ENCODE results near the gene PLEKHH2. TPM values are rescaled to one million over a fixed set of nuclear protein-coding genes. Genes with fewer than 3 reads are reported as not detected.

Gene PLEKHH2
- total and polyA plus RNA-seq, 2 of the 13 experiments (the other 11 are each of a cell fraction or from before 2014, with no cell fraction given): 1.1 to 3.0 TPM

DNA sequence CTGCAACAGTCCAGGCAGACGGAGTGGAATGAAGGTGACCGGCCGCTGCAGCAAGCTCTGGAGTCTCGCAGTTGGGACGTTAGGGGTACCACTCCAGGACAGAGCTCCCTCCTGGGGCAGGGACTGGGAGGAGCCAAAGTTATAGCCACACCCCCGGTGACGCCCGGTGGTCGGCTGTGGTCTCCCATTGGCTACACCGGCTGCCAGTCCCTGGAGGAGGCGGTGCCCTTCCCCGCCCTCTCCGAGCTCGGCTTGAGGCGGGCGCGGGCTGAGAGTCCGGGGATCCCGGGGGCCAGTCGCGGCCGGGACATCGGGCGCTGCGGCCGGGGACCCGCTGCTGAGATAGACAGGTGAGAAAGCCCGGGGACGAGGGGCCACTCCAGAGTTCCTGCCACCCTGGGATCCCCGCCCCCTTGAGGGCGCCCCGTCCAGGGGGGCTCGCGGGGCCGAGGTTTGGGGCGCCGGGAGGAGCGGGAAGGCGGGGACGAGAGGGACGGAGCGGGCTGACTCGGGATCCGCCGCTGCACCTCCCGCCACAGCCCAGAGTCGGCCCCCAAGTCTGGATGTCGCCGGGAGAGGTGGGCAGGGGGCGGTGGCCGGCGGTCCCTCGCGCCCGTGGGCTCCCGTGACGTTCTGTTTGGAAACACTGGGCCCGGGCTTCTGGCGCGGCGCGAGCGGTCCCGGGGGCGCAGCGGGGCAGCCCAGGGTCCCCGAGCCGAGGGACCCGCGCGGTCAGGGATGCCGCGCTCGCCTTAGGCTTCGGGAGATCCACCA is at the start of gene PLEKHH2 (continued):
- TF ChIP-seq, protein P1, sequence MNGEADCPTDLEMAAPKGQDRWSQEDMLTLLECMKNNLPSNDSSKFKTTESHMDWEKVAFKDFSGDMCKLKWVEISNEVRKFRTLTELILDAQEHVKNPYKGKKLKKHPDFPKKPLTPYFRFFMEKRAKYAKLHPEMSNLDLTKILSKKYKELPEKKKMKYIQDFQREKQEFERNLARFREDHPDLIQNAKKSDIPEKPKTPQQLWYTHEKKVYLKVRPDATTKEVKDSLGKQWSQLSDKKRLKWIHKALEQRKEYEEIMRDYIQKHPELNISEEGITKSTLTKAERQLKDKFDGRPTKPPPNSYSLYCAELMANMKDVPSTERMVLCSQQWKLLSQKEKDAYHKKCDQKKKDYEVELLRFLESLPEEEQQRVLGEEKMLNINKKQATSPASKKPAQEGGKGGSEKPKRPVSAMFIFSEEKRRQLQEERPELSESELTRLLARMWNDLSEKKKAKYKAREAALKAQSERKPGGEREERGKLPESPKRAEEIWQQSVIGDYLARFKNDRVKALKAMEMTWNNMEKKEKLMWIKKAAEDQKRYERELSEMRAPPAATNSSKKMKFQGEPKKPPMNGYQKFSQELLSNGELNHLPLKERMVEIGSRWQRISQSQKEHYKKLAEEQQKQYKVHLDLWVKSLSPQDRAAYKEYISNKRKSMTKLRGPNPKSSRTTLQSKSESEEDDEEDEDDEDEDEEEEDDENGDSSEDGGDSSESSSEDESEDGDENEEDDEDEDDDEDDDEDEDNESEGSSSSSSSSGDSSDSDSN (CRISPR knock-in tag; IDR thresholded peaks at IDR 0.05): peak; percentile 50; the same call in 1 of the 2 replicates
- TF ChIP-seq MTF2 (CRISPR knock-in tag; IDR thresholded peaks at IDR 0.05; ENCODE audit: borderline replicate concordance): peak; percentile 91
- peak; percentile 19; the same call in 1 of the 2 replicates for TF ChIP-seq HDAC2 (CRISPR knock-in tag; IDR thresholded peaks at IDR 0.05)

DNA sequence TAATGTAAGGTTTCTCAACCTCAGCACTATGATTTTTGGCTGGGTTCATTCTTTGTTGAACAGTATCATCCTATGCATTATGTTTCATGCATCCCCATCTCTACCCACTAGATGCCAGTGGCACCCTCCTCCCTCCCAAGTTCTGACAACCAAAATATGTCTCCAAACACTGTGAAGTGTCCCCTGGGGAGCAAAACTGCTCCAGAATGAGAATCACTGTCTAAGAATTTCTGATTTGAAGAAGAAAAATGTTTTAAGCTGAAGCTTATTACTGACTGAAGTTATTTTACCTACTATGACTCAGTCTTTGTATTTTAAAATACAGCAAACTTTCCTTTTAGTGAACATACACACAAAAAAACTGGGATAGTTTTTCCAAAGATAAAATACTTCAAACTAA is 44.6 kb upstream of the PLEKHH2 start:
- ChIA-PET POLR2A (no interaction called here), CTCF (ENCODE audit: low intra/inter-chr PET ratio, low total read pairs) (no interaction called here)
- in situ Hi-C loops (cut with HindIII; ENCODE audit: extremely low pct_ligation_motif_present, low pct_unique_long_range_greater_than_20kb): no loop called here
- no peak overlapping the region for H3K9ac ChIP-seq (ENCODE audit: insufficient read depth, low read depth, low read length)
- no peak for FAIRE-seq
- peaks cover 19% of the 10 kb centered on the region for H3K79me2 ChIP-seq (ENCODE audit: insufficient read depth, low read length)
- H3K4me1 ChIP-seq (ENCODE audit: insufficient read depth, low read length): peaks cover 21% of the 10 kb centered on the region
- BruUV-seq (replicated peaks): no TSS peak
- intact Hi-C loops (cut with micrococcal nuclease; ENCODE audit: unreplicated experiment): no loop called here
- no peak overlapping the region for H3K27ac ChIP-seq (ENCODE audit: extremely low read length, insufficient read depth, low read length)
- H3K4me2 ChIP-seq (ENCODE audit: low read depth, low read length): no peak overlapping the region
- no peaks in the 10 kb centered on the region for H4K20me1 ChIP-seq (ENCODE audit: insufficient read depth, low read length)
- no peak overlapping the region for H3K4me3 ChIP-seq (replicated peaks in 1 of 3; ENCODE audit: insufficient read depth in 1 of 3, low read depth in 2 of 3, low read length in 3 of 3)
- ATAC-seq: no peak
- H2AFZ ChIP-seq (ENCODE audit: low read length): no peak overlapping the region
- H3K9me3 ChIP-seq (ENCODE audit: low read length): no peaks in the 10 kb centered on the region
- no peak for TF ChIP-seq SRSF1 (optimal IDR thresholded peaks at IDR 0.05; ENCODE audit: low read depth, low read length)
- TF ChIP-seq, protein P2, sequence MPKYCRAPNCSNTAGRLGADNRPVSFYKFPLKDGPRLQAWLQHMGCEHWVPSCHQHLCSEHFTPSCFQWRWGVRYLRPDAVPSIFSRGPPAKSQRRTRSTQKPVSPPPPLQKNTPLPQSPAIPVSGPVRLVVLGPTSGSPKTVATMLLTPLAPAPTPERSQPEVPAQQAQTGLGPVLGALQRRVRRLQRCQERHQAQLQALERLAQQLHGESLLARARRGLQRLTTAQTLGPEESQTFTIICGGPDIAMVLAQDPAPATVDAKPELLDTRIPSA (CRISPR knock-in tag; IDR thresholded peaks at IDR 0.05; ENCODE audit: borderline replicate concordance): no peak
- TF ChIP-seq, protein P3, sequence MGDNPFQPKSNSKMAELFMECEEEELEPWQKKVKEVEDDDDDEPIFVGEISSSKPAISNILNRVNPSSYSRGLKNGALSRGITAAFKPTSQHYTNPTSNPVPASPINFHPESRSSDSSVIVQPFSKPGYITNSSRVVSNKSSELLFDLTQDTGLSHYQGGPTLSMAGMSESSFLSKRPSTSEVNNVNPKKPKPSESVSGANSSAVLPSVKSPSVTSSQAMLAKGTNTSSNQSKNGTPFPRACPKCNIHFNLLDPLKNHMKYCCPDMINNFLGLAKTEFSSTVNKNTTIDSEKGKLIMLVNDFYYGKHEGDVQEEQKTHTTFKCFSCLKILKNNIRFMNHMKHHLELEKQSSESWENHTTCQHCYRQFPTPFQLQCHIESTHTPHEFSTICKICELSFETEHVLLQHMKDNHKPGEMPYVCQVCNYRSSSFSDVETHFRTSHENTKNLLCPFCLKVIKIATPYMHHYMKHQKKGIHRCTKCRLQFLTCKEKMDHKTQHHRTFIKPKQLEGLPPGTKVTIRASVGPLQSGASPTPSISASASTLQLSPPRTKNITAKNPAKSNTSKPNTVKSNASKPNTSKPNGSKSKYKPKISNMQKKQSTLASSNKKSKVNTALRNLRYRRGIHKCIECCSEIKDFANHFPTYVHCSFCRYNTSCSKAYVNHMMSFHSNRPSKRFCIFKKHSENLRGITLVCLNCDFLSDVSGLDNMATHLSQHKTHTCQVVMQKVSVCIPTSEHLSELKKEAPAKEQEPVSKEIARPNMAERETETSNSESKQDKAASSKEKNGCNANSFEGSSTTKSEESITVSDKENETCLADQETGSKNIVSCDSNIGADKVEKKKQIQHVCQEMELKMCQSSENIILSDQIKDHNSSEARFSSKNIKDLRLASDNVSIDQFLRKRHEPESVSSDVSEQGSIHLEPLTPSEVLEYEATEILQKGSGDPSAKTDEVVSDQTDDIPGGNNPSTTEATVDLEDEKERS (CRISPR knock-in tag; IDR thresholded peaks at IDR 0.05): no peak
- no peak for DNase-seq (ENCODE audit: low spot score)
- no peaks in the 10 kb centered on the region; a peak in 1 of 5 replicates for H3K27me3 ChIP-seq (ENCODE audit: control insufficient read depth in 1 of 2, insufficient read depth in 2 of 2, low read length in 2 of 2)
- H3K36me3 ChIP-seq (replicated peaks in 1 of 2; ENCODE audit: control insufficient read depth in 1 of 2, insufficient read depth in 2 of 2, low read length in 2 of 2): peaks cover 8 to 18% of the 10 kb centered on the region in 2 experiments; a peak in 4 of 5 replicates
